Activated naive CD4-positive, alpha-beta T cell treated with anti-CD3 and anti-CD28 coated beads, Interleukin-2, amount 50 U/mL, for 16 hours (primary cell): ENCODE results near the gene BRD7.

ENCODE experiments used
- DNase-seq: peaks from one replicate; pipeline ENCODE4 v3.0.0-alpha.2; 2020

The BRD7 gene

GRCh38 chr16:50303041-50303604 is 65.7 kb downstream of the BRD7 start:
- DNase-seq = no peak

GRCh38 chr16:50302472-50303005 is 66.2 kb downstream of the BRD7 start:
- no peak for DNase-seq

- no peak for DNase-seq
Observed at GRCh38 chr16:50301626-50302471, 66.9 kb downstream of the BRD7 start.

- DNase-seq = no peak
Observed at GRCh38 chr16:50300942-50301625, 67.7 kb downstream of the BRD7 start.

- peak; percentile 9 for DNase-seq
Observed at GRCh38 chr16:50299508-50300105, 69.2 kb downstream of the BRD7 start.

GRCh38 chr16:50298591-50299507 is 69.9 kb downstream of the BRD7 start:
- DNase-seq = peak; percentile 8

GRCh38 chr16:50298075-50298460 is 70.7 kb downstream of the BRD7 start:
- DNase-seq = peak; percentile 5

GRCh38 chr16:50297301-50298074 is 71.3 kb downstream of the BRD7 start:
- DNase-seq = peak; percentile 7

GRCh38 chr16:50296807-50297206 is 72.0 kb downstream of the BRD7 start:
- DNase-seq = no peak

- DNase-seq = no peak
Observed at GRCh38 chr16:50295541-50296132, 73.2 kb downstream of the BRD7 start.

GRCh38 chr16:50294955-50295354 is 73.8 kb downstream of the BRD7 start:
- no peak for DNase-seq

- no peak for DNase-seq
Observed at GRCh38 chr16:50293994-50294855, 74.6 kb downstream of the BRD7 start.

GRCh38 chr16:50293041-50293783 is 75.6 kb downstream of the BRD7 start:
- DNase-seq = no peak

- no peak for DNase-seq
Observed at GRCh38 chr16:50292566-50292948, 76.2 kb downstream of the BRD7 start.

- no peak for DNase-seq
Observed at GRCh38 chr16:50291719-50292565, 76.8 kb downstream of the BRD7 start.

- DNase-seq = no peak
Observed at GRCh38 chr16:50290856-50291255, 77.9 kb downstream of the BRD7 start.

GRCh38 chr16:50289950-50290764 is 78.6 kb downstream of the BRD7 start:
- no peak for DNase-seq
